Suppressor macrophage treated with lipopolysaccharide for 4 hours (primary cell): ENCODE results near the gene SAMD10.
"Not testable (repeated sequence)": the region's sequence is repeated elsewhere in the genome, so short reads cannot be mapped to it uniquely, and the experiment has no call there.

ENCODE experiments used
- DNase-seq: peaks from one replicate; pipeline ENCODE4 v3.0.0-alpha.2; 2020

The SAMD10 gene

GRCh38 chr20:63940071-63940471 is 39.4 kb downstream of the SAMD10 start:
- no peak for DNase-seq

GRCh38 chr20:63939061-63939935 is 40.1 kb downstream of the SAMD10 start:
- no peak for DNase-seq

- no peak for DNase-seq
These were observed 41.8 kb downstream of the SAMD10 start for GRCh38 chr20:63937596-63937995.

GRCh38 chr20:63935447-63935846 is 44.0 kb downstream of the SAMD10 start:
- no peak for DNase-seq

GRCh38 chr20:63934271-63935068 is 45.0 kb downstream of the SAMD10 start:
- DNase-seq: no peak

GRCh38 chr20:63933646-63934045 is 45.8 kb downstream of the SAMD10 start:
- no peak for DNase-seq

- DNase-seq: no peak
These were observed 46.8 kb downstream of the SAMD10 start for GRCh38 chr20:63932606-63933160.

GRCh38 chr20:63931735-63932134 is 47.7 kb downstream of the SAMD10 start:
- no peak for DNase-seq

- no peak for DNase-seq
These were observed 48.4 kb downstream of the SAMD10 start for GRCh38 chr20:63930971-63931553.

GRCh38 chr20:63929473-63929883 is 50.0 kb downstream of the SAMD10 start:
- DNase-seq: not testable (repeated sequence)

GRCh38 chr20:63929071-63929470 is 50.4 kb downstream of the SAMD10 start:
- no peak for DNase-seq

- no peak for DNase-seq
These were observed 53.1 kb downstream of the SAMD10 start for GRCh38 chr20:63926298-63926697.

- no peak for DNase-seq
These were observed 55.2 kb downstream of the SAMD10 start for GRCh38 chr20:63924241-63924640.
